ENCODE measurements around the gene EIPR1.

EIPR1 gene

DNA sequence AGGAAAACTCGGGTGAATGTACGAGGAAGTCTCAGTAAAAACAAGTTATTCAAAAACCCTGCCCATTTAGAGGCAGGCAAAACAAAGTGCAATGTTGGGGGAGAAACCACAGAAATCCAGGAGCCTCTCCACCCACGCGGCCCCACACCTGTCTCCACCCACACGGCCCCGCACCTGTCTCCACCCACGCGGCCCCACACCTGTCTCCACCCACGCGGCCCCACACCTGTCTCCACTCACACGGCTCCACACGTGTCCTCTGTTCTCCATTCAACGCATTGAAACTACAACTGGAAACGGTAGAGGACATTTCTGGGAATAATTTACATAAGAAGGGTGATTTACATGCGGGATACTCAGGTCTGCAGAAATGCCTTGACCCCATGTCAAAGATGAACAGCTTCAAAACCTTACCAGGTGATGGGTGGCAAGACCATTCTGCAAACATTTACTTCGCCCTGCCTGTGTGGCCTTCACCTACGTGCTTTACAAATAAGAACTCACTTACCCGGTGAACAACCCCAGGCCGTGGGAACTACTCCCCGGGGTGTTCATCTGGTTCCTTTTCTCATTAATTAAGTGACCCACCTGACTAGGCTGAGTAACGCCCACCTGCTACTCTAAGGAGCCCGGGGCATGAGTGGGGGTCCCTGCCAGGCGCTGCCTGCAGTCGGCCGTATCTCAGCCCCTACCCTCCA, 100.4 kb downstream of the EIPR1 start:
- no peak for DNase-seq (ENCODE audit: low read depth in 2 of 3, low spot score in 1 of 3)

DNA sequence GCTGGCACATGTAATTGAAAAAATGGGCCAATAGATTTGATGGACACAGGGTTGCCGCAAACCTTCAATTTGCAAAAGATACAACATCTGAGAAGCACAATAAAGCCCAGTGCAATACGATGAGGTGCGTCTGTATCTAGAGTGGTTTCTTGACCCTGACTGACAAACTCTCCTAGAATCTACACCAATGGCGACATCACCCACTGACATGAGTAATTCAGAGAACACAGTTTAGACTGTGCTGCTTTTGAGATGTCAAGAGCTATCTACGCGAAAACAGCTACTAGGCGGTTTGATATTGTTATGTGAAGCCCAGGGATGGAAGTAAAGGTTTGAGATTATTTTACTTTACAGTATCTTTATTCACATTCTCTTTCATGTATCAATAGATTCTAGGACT, 104.9 kb downstream of the EIPR1 start:
- DNase-seq (ENCODE audit: low read depth in 2 of 3, low spot score in 1 of 3) = no peak

DNA sequence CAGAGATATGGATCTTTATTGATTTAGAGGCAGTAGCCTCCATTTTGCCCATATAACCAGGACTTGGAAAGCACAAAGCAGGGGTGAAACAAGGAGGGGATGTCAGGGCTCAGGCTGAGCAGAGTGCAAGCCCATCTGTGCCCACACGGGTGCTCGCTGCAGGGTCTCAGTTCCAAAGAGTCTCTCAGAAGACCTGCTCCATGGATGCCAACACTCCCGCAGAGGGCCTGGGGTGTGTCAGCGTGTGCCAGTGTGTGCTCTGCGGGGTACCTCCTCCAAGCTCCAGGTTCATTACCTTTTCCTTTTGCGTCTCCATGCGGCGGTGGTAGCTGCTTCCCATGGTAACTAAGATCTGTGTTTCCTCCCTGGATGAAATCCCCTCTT, 107.5 kb downstream of the EIPR1 start:
- no peak for DNase-seq (ENCODE audit: low read depth in 2 of 3, low spot score in 1 of 3)

DNA sequence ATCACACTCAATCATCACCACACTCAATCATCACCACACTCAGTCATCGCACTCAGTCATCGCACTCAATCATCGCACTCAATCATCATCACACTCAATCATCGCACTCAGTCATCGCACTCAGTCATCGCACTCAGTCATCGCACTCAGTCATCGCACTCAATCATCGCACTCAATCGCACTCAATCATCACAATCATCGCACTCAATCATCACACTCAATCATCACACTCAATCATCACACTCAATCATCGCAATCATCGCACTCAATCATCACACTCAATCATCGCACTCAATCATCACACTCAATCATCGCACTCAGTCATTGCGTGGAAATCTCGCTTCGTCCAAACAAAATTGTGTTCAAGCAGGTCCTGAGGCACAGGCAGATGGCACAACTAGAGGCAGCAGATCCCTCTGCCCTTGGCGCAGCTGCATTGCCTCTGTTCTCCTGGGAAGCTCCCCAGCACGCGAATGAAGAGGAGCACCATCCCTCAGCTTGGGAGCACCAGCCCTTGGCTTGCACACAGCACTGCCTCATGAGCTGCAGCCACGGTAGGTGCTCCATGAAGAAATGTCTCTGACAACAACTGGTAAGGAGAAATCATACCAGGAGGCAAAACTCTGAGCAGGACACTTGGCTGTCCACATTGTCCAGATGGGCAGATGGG, 108.1 kb downstream of the EIPR1 start:
- DNase-seq (ENCODE audit: low read depth in 2 of 3, low spot score in 1 of 3) = no peak

DNA sequence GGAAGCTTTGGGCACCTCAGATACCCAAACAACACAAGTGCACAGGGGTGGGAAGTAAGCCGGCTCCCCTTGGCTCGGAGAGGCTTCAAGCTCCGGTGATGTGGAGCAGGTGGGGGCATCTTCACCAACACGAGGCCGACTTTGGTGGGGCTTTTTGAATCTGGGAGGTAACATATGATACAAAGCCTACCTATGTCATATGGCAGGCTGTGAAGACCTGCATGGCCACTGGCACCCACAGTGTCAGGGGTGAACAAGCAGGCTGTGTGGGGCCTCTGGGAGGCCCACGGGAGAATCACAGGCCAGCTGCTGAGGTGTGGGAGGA, 109.0 kb downstream of the EIPR1 start:
- no peak for DNase-seq (ENCODE audit: low read depth in 2 of 3, low spot score in 1 of 3)

DNA sequence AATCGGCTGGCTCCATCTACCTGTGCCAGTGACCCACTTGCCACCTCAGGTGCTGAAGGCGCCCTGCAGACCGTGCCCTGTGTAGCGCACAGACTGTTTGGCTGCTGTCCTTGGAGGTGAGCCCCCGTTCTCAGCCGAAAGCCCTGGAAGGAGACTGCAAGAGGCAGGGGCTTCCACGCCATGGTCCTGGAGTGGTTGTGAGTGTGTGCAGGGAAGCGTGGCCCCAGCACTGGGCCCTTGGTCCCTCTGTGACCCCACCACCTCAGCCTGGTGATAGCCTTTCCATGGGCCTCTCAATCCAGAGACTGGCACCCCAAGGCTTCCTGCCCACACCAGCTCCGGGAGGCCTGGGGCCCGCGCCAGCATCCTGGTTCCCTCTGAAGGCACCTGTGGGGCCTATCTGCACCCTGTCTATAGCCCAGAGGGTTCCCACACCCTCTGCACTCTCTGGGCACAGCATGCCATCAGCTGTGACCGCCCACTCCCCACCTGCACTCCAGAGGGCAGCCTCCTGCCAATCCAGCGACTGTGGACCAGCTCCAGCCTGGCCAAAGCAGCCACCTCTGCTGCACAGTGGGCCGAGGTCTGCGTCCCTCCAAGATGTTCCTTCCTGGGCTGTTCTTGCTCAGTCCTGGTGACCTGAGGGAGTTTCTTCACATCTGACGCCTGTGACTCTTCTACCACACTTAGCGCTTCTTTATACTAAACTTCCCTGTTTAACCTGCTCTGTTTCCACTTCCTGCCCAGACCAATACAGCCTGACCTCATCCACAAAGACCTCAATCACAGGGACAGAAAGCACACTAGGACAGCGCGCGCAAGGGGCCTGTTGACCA, 109.5 kb downstream of the EIPR1 start:
- DNase-seq (ENCODE audit: low read depth in 2 of 3, low spot score in 1 of 3) = no peak

DNA sequence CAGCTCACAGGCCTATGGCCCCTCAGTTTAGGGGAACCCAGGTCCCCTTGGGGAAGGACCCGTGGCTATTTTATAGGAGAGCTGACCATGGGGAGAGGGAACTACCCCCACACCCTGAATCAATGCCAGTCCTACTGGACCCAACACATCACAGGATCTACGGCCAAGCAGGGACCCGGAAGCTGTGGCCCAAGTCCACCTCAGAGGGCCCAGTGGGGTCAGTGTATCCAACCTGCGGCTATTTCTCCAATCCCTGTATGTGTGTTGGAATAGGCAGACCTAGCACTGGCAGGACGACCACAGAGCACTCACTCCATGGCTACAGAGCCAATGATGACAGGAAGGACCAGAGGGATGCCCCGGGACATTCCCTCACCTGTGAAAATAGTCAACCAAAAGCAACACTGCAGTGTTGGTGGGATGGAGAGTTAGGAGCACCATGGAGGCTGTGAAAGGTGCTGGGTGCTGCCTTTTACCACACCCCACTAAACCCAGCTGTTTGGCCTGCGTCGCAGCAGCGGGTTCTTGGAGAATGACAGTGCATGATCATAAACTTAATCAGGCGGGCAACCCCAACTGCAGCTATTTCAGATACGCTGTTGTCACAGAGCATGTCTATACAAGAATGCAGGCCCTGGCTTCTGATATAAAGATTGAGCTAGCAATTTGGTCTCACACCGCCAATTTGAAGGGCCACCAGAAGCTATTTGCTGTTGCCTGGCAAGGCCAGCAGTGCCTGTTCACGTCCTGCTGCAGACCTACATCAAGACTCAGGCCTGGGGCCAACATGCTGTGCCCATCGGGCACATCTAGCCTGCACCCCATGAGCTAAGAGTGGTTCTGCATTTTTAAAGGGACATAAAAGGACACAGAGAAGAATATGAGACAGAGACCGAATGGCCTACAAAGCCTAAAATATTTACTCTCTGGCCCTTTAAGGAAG, 110.4 kb downstream of the EIPR1 start:
- DNase-seq (ENCODE audit: low read depth in 2 of 3, low spot score in 1 of 3) = no peak

DNA sequence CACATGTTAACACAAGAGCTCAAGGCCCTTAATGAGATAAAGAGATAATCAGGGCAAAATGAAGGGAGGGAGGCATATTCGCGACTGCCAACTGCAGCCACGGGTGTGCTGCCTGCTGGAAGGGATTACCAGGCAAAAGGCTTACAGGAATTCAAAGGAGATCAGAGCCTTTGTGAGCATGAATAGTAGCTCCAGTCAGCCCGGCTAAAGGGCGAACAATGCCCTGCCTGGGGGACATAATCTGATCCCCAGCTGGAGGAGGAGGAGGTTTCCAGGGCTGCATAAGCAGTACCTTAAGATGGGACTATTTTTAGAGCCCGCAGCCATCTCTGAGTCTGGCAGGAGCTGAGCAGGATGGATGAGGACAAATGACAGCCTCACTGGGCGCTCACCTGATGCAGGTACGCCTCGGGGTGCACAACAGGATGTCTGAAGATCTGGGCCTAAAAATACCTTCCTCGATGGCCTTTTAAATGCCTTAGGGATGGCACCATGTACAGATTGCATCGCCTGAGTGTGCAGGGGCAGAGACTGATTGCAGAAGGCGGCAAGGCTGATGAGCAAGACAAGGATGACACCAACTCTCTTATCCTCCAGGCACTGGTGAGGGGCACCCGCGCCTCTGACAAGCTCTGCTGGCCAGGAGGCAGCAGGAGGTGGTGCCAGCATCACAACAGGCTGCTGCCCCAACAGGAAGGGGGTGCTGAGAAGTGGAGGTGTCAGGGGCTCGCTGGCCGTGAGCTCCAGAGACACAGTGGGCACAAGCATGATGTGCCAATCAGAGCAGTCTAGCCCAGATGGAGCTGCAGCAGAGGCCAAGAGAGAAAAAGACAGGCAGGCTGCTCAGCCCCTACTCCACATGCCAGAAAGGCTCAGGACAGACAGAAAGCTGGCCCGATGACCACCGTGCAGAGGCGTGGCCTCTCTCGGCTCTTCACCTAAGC, 111.4 kb downstream of the EIPR1 start:
- DNase-seq (ENCODE audit: low read depth in 2 of 3, low spot score in 1 of 3) = no peak

DNA sequence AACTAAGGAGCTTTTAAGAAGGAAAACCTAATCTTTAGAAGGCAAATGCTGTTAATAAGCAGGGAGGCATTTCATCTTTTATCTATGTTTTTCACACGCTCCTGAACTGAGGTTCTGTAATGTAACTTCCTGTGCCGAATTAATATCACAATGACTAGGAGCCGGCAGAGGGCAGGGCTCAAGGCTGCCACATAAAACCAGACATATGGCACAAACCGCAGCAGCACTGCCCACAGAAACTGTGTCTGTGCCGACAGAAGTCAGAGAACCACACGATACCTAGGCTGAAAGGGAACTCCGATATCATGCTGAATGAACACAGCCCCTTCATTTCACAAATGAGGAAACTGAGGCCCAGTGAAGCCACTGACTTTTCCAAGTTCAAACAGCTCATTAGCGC, 112.1 kb downstream of the EIPR1 start:
- no peak for DNase-seq (ENCODE audit: low read depth in 2 of 3, low spot score in 1 of 3)

DNA sequence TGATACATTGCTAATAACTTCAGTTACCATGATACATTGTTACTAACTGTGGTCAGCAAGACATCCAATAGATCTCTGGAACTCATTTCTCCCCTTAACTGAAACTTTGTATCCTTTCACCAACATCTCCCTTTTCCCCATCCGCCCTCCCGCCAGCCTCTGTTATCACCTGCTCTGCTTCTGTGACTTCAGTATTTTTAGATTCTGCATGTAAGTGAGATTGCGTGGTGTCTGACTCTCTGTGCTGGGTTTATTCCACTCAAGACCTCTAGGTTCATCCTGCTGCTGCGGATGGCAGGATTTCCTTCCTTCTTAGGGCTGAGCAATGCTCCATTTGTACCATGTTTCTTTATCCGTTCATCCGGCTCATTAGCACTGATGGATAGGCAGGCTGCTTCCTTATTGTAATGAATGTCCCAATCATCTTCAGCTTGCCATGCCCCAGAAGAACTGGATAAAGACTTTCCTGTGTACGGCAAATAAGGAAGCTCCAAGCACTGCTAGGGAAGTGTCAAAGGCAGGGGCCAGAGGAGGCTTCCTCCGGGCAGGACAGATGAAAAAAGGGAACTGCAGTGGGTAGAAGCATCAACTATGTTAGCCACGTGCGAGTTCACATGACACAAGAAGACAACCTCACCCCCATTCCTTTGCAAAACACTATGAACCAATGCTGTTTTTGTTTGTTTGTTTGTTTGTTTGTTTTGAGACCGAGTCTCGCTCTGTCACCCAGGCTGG, 113.4 kb downstream of the EIPR1 start:
- no peak for DNase-seq (ENCODE audit: low read depth in 2 of 3, low spot score in 1 of 3)

DNA sequence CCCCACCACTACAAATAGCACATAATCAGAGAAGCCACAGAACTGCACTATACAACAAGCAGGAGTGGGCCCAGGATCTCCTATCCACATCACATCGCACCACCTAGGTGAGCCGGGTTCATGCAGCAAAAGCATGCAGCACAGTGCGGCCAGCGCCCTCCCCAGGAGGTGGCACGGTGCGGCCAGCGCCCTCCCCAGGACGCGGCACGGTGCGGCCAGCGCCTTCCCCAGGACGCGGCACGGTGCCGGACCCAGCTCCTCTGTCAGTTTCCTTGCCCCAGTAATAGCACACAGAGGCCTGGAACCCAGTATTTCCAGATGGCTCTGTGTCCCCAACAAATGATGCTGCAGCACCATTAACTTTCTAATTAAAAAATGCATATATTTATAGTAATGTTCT, 114.1 kb downstream of the EIPR1 start:
- DNase-seq (ENCODE audit: low read depth in 2 of 3, low spot score in 1 of 3) = no peak

DNA sequence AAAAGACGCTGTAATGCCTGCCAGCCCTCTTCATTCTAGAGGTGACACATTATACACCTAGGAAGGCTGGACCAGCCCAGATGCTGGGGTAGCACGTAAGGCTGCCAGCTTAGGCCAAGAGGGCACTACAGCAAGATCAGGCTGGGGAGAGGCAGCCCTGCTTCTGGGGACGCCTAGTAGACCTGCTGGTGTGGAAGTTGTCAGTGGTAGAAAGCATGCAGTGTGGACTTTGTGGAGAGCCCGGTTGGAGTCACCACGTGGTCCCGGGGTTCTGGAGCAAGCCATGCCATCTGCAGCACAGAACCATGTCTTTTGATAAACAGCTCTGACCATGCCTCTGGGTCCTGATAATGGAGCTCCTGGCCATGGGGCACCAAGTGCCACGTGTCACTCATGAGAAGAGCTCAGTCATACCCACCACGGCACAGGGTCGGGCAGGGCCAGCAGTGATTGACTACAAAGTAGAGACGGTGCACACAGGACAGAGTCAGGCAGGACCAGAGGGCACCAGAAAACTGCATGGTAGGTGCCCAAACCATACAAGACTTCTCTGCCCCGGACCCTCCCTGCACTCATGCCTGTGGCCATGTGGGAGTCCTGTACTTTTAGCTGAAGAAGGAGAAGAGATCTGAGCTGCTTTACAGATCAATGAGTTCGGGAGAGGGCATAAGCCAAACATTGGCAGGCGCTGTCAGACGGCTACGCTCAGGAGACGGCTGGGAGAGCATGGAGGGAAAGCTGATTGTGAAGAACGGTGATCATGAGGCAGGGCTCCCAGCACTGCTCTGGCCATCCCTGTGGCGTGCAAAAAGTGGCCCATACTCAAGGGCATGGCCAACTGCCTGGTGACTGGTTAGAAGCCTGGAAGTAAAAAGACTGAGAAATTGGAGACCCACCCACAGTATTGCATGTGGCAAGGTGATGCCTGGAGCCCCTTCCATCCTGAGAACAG, 114.9 kb downstream of the EIPR1 start:
- DNase-seq (ENCODE audit: low read depth in 2 of 3, low spot score in 1 of 3) = no peak

DNA sequence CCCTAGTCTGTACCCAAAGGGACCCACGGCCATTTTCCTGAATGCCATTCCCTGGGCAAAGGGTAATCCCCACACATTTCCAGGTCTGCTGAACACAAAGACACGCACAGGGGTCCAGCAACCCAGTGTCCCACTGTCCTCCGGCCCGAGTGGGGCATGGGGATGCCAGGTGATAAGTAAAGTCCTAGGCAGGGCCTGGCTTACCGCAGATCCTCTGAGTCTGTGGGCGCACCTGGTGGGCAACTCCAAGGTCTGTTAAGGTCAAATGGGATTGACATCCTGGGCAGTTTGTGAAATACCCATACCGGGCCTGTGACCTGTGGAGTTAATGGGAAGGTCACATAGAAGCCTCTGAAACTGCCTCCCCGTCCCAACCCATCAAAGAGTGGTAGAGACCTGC, 116.1 kb downstream of the EIPR1 start:
- DNase-seq (ENCODE audit: low read depth in 2 of 3, low spot score in 1 of 3) = no peak

DNA sequence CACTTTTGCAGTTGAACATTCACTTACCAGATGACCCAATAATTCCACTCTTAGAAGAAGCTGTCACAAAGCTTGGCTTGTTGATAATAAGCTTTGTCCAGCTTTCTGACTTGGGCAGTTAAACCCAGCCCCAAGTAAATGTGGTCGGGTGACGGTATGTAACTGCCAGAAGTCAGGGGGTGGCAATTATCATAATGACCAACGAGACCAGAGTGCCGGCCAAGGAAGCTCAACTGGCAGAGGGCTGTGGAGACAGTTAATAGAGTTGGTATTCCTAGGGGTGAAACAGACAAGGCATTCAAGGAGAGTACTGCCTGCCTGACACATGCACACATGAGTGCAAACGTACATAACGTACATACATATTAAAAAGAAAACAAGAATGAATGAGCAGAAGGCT, 116.7 kb downstream of the EIPR1 start:
- DNase-seq (ENCODE audit: low read depth in 2 of 3, low spot score in 1 of 3) = no peak

DNA sequence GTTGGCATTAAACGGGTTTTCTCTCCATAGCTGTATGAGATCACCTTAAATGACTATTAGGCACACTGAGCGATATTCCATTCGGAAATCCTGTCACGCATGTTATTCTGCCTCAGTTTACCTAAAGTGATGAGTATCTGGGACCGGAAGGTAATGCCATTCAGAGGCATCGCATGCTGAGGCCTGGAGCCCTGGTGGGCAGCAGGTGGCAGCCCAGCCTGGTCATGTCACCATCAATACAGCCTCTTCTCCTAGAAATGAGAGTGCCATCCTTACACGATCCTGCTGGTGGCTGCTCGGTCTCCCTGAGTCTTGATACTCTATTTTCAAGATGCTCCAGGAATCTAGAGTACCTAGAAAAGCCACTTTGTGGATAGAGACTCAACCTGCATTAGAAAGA, 119.8 kb downstream of the EIPR1 start:
- no peak for DNase-seq (ENCODE audit: low read depth in 2 of 3, low spot score in 1 of 3)

DNA sequence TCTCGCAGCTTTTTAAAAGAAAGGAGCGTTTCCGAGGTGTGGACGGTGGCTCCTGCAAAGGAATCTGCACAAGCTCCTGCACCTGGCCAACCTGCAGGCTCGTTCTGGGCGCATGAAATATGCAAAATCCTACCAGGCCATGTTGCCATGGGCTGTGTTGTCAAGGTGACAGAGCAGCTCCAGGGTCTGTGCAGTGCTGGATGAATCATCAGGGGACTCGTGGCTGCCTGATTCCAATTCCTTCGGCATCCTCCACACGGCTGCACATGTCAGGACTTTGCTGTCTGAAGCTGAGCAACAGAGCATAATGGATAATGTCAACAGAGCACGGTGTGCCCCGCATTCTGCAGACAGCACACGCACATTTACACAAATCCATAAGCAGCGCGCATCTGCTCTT, 120.5 kb downstream of the EIPR1 start:
- DNase-seq (ENCODE audit: low read depth in 2 of 3, low spot score in 1 of 3) = no peak

DNA sequence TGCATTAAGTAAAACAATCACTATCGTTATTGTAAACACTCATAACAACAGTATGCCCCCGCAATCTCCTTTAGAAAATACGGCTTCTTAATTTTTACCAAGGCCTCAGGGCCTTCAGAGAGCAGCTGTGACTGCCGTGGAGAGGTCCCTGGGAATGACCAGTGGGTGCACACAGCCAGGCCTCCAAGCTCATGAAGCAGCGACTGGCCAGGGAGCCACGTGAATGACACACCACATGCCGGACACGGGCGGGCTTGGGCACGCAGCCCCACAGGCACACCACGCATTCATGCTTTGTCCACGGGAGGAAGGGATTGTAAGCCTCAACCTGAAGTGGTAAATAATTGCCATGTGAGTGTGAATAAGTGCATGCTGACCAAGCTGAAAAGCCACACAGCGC, 121.0 kb downstream of the EIPR1 start:
- DNase-seq (ENCODE audit: low read depth in 2 of 3, low spot score in 1 of 3) = no peak

DNA sequence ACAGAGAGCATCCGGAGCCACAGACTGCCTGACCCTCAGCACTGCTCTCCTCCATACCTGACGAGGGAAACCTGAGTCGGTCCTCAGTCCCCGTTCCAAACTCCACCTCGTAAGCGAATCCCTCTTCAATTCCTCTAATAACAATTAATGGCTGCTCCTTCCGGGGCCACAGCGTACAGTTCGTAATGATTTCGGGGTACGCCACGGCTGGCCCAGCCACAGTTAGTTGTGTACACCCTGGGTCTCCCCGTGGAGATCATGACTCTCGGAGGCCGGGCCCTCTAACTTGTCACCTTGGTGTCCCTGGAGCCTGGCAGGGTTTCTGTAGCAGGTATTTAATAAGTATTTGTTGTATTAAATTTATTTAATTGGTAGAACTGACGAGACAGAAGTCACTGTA, 121.5 kb downstream of the EIPR1 start:
- DNase-seq (ENCODE audit: low read depth in 2 of 3, low spot score in 1 of 3) = no peak
